Measurements from ENCODE around the gene KIAA0513.

KIAA0513 gene

DNA sequence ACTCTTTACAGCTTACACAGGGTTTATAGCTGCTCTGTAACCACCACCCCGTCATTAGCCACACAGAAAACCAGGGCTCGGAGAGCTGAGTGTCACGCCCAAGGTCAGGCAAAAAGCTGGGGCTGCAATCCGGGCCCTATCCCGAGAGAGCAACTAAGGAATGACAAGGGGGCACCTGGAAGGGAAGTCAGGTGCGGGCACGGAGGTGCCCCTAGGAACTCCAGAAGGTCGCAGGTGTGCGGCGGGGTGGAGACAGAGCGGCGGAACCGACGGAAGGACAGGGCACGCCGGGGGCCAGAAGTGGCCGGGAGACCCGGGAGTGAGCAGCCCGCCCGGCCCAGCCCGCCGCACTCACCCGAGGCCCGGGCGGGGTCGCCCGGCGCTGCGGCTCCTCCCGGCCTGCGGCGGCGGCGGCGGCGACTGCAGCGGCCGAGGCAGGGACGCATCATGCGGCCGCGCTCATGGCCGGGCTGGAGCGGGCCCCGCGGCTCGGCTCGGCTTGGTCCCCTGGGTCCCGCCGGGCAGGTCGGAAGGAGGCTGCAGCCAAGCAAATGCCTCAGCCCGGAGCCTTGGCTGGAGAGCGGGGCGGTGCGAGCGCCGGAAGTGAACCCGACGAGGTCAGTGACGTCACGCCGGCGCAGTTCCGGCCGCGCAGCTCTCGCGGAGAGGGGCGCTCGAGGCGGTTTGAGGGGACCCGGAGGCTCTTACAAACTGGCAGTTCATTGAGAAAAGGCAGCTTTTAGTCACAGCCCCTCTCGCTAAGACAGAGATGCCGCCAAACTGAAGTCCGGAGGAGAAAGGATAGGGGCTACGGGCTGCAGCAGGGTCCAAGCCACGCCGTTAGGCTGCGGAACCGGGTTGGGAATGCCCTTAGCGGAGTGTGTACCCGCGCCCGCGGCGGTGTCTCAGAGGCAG, 16.4 kb upstream of the KIAA0513 start, which contains the start of gene ZDHHC7:
TSS of gene ZDHHC7 (minus strand) at position 605 of the 915 bp plus-strand sequence. CDS start 20,917 bp downstream, outside the sequence.
- H3K27ac ChIP-seq: peak within 1 kb of the TSS; percentile 97
- H3K9me3 ChIP-seq: no peaks in the 10 kb centered on the region
- TF ChIP-seq, protein P1, sequence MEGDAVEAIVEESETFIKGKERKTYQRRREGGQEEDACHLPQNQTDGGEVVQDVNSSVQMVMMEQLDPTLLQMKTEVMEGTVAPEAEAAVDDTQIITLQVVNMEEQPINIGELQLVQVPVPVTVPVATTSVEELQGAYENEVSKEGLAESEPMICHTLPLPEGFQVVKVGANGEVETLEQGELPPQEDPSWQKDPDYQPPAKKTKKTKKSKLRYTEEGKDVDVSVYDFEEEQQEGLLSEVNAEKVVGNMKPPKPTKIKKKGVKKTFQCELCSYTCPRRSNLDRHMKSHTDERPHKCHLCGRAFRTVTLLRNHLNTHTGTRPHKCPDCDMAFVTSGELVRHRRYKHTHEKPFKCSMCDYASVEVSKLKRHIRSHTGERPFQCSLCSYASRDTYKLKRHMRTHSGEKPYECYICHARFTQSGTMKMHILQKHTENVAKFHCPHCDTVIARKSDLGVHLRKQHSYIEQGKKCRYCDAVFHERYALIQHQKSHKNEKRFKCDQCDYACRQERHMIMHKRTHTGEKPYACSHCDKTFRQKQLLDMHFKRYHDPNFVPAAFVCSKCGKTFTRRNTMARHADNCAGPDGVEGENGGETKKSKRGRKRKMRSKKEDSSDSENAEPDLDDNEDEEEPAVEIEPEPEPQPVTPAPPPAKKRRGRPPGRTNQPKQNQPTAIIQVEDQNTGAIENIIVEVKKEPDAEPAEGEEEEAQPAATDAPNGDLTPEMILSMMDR (IDR thresholded peaks at IDR 0.05): peak; percentile 35
- peaks cover 68 to 74% of the 10 kb centered on the region in 2 experiments for H3K4me1 ChIP-seq (ENCODE audit: control insufficient read depth in 1 of 2, insufficient read depth in 1 of 2, low read depth in 1 of 2, low read length in 1 of 2)
- no peaks in the 10 kb centered on the region for H3K27me3 ChIP-seq
- no peaks in the 10 kb centered on the region for H3K36me3 ChIP-seq
- H3K4me3 ChIP-seq (ENCODE audit: low read depth in 1 of 2, low read length in 1 of 2): peak within 1 kb of the TSS; percentile 79 to 87

DNA sequence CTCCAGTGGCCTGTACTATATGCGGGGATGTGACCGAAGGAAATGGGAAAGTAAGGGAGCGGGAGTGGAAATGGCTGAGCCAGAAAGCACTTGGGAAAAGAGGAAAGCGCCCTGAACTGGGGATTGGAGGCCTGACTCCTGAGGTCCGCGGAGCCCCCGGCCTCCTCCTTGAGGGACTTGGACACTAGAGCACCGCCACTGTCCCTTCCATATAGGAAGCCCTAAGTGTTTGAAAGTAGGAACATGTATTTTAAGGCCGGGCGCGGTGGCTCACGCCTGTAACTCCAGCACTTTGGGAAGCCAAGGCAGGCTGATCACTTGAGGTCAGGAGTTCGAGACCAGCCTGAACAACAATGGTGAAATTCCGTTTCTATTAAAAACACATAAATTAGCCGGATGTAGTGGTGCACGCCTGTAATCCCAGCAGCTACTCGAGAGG, 15.7 kb upstream of the KIAA0513 start:
- no peaks in the 10 kb centered on the region for H3K36me3 ChIP-seq
- peak overlapping the region; percentile 79 to 87 for H3K4me3 ChIP-seq (ENCODE audit: low read depth in 1 of 2, low read length in 1 of 2)
- peak overlapping the region; percentile 97 for H3K27ac ChIP-seq
- H3K9me3 ChIP-seq: no peaks in the 10 kb centered on the region
- no peaks in the 10 kb centered on the region for H3K27me3 ChIP-seq
- H3K4me1 ChIP-seq (ENCODE audit: control insufficient read depth in 1 of 2, insufficient read depth in 1 of 2, low read depth in 1 of 2, low read length in 1 of 2): peaks cover 75 to 81% of the 10 kb centered on the region in 2 experiments
- TF ChIP-seq, protein P1 (IDR thresholded peaks at IDR 0.05): no peak

DNA sequence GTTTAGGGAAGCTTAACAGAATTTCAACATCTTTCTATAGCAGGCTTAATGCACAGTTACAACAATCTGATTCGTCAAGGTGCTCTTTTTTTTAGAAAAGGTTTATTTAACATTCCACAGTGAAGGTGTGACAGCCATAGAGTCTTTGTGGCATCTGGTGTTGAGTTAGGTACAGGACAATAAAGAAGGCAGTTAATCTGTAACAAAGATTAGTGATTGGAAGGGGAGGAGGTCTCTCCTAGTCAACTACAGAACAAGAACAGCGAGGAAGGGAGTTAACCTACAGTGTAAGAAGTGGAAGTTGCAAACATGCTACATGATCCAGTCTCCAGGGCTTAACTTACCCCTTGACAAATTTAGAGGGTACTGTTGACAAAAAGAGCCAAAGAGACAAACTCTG, 13.3 kb upstream of the KIAA0513 start:
- H3K4me3 ChIP-seq (ENCODE audit: low read depth in 1 of 2, low read length in 1 of 2): no peak overlapping the region
- TF ChIP-seq, protein P1 (IDR thresholded peaks at IDR 0.05): no peak

DNA sequence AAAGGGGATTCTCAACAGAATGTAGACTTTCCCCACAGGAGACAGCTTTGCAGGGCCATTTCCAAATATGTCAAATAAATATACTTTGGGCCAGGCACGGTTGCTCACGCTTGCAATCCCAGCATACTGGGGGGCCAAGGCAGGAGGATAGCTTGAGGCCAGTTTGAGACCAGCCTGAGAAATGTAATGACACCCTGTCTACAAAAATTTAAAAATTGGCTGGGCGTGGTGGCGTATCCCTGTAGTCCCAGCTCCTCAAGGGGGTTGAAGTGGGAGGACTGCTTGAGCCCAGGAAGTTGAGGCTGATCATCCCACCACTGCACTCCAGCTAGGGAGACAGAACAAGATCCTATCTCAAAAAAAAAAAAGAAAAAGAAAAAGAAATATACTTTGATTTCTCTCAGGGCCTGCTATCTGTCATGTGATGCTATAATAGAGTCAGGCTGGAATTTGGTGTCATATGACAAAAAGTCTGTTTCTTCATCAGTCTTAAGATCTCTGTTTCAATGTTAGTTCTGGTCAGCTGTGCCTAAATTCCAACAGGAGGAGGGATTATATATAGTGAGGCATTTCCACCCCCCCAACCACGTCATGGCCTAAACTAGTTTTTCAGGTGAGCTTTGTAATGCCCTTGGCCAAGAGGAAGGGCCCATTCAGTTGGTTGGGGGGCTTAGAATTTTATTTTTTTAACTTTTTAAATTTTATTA, 12.0 kb upstream of the KIAA0513 start:
- H3K27me3 ChIP-seq: no peaks in the 10 kb centered on the region
- no peak overlapping the region for H3K27ac ChIP-seq
- H3K4me3 ChIP-seq (ENCODE audit: low read depth in 1 of 2, low read length in 1 of 2): no peak overlapping the region
- H3K36me3 ChIP-seq: no peaks in the 10 kb centered on the region
- no peaks in the 10 kb centered on the region for H3K9me3 ChIP-seq
- peaks cover 60% of the 10 kb centered on the region in 2 experiments for H3K4me1 ChIP-seq (ENCODE audit: control insufficient read depth in 1 of 2, insufficient read depth in 1 of 2, low read depth in 1 of 2, low read length in 1 of 2)
- TF ChIP-seq, protein P1 (IDR thresholded peaks at IDR 0.05): no peak

More for the DNA sequence above, 13.3 kb upstream of the KIAA0513 start:
- H3K27me3 ChIP-seq: no peaks in the 10 kb centered on the region
- H3K36me3 ChIP-seq: no peaks in the 10 kb centered on the region
- H3K9me3 ChIP-seq: no peaks in the 10 kb centered on the region
- H3K27ac ChIP-seq: peak overlapping the region; percentile 78
- H3K4me1 ChIP-seq (ENCODE audit: control insufficient read depth in 1 of 2, insufficient read depth in 1 of 2, low read depth in 1 of 2, low read length in 1 of 2): peaks cover 72 to 73% of the 10 kb centered on the region in 2 experiments

DNA sequence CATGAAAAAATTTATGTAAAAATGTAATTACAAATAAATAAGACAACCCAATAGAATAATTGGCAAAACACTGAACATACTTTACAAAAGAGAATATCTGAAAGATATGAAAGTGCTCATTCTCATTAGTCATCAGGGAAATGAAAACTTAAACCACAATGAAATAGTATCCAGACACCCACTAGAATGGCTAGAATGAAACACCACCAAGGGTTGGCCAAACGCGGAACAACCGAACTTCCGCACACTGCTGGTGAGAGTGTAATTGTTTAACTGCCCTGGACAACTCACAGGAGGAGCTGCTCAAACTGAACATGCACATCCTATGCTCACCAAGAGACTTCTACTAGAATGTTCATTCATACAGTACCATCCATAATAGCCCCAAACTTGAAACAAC, 10.4 kb upstream of the KIAA0513 start:
- Histone ChIP-seq H3K4me1 (ENCODE audit: control insufficient read depth in 1 of 2, insufficient read depth in 1 of 2, low read depth in 1 of 2, low read length in 1 of 2) (peaks cover 51 to 52% of the 10 kb centered on the region in 2 experiments), H3K9me3 (no peaks in the 10 kb centered on the region), H3K4me3 (ENCODE audit: low read depth in 1 of 2, low read length in 1 of 2) (peak overlapping the region in 1 of 2 experiments; percentile 25), H3K36me3 (no peaks in the 10 kb centered on the region), H3K27me3 (no peaks in the 10 kb centered on the region), H3K27ac (peak overlapping the region; percentile 80)
- TF ChIP-seq, protein P1 (IDR thresholded peaks at IDR 0.05): no peak
